Neural cell (in vitro differentiated cells): ENCODE results near the gene EFTUD2.

Experiments
- CTCF ChIP-seq: fragments of 450-650 bp; IDR thresholded peaks from 2 replicates; pipeline ENCODE4 v1.5.1; 2014; ENCODE audit warnings: antibody characterized with exemption, mild to moderate bottlenecking, moderate library complexity; ENCODE audit not compliant: poor library complexity, severe bottlenecking
- EZH2 ChIP-seq: fragments of 200-600, 300-800 bp; shearing (Covaris generic), sonication (generic); IDR thresholded peaks from 2 replicates; pipeline ENCODE4 v1.6.1; 2014; ENCODE audit warnings: antibody characterized with exemption, low read length, borderline replicate concordance, mild to moderate bottlenecking; ENCODE audit not compliant: insufficient read depth, poor library complexity, severe bottlenecking
- POLR2AphosphoS5 ChIP-seq: IDR thresholded peaks from 2 replicates; pipeline ENCODE4 v1.6.1; 2012
- TAF1 ChIP-seq: IDR thresholded peaks from 2 replicates; pipeline ENCODE4 v1.6.1; 2012; ENCODE audit warnings: low read depth

- TF ChIP-seq POLR2AphosphoS5, result no peak
- TF ChIP-seq CTCF, result no peak
- no peak for TF ChIP-seq EZH2
- no peak for TF ChIP-seq TAF1
Measured at GRCh38 chr17:44827863-44828262, 71.4 kb downstream of the EFTUD2 start.
